Measurements from ENCODE around the gene GFRA3.
A peak's percentile ranks its signal among the peaks of the same experiment; 100 is the strongest.

The GFRA3 gene

DNA sequence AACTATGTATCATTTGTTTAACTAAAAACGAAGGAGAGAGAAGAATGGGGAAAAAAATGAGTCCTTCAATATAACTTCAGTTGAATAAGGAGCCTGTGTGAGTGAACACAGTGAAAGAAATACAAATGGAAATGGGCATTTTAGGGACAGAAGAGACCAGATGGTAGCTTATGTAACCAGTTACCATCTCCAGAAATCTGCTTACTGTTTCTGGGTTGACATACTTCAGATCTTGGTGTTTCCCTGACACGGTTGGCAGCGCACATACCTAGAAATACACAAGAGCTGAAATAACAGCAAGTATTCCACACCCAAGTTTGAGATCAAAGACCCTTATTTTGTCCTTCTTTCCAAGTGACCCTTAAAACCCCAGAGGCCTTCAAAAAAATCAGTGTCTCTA is 14.9 kb upstream of the GFRA3 start:
- H3K36me3 Mint-ChIP-seq (ENCODE audit: low read depth), result peaks cover 7% of the 10 kb centered on the region
- H3K27me3 Mint-ChIP-seq (ENCODE audit: low read depth), result no peaks in the 10 kb centered on the region
- no peaks in the 10 kb centered on the region for H3K4me1 Mint-ChIP-seq
- no peaks in the 10 kb centered on the region for H3K9me3 Mint-ChIP-seq
- no peak overlapping the region for H3K4me3 Mint-ChIP-seq
- H3K27ac Mint-ChIP-seq, result no peak overlapping the region
- TF ChIP-seq, protein P1, sequence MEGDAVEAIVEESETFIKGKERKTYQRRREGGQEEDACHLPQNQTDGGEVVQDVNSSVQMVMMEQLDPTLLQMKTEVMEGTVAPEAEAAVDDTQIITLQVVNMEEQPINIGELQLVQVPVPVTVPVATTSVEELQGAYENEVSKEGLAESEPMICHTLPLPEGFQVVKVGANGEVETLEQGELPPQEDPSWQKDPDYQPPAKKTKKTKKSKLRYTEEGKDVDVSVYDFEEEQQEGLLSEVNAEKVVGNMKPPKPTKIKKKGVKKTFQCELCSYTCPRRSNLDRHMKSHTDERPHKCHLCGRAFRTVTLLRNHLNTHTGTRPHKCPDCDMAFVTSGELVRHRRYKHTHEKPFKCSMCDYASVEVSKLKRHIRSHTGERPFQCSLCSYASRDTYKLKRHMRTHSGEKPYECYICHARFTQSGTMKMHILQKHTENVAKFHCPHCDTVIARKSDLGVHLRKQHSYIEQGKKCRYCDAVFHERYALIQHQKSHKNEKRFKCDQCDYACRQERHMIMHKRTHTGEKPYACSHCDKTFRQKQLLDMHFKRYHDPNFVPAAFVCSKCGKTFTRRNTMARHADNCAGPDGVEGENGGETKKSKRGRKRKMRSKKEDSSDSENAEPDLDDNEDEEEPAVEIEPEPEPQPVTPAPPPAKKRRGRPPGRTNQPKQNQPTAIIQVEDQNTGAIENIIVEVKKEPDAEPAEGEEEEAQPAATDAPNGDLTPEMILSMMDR (IDR thresholded peaks at IDR 0.05; ENCODE audit: unreplicated experiment in 3 of 3), result no peak

DNA sequence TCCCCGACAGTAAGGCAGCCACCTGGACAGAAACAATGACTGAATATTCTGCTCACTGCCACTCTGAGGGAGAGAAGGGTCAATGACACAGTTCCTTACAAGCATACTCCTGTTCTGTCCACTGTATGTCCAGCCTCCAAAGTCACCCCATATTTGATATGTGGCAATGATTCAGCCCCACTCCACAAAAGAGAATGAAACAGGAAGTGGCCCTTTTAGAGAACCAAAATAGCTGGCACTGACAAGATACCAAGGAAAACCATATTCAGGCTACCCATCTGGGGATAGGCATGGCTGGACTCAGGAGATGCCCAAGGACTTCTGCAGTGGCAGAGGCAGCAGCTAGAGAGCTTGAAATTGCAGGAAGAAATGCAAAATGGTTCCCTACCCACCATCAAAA is 12.8 kb upstream of the GFRA3 start:
- no peaks in the 10 kb centered on the region for H3K9me3 Mint-ChIP-seq

DNA sequence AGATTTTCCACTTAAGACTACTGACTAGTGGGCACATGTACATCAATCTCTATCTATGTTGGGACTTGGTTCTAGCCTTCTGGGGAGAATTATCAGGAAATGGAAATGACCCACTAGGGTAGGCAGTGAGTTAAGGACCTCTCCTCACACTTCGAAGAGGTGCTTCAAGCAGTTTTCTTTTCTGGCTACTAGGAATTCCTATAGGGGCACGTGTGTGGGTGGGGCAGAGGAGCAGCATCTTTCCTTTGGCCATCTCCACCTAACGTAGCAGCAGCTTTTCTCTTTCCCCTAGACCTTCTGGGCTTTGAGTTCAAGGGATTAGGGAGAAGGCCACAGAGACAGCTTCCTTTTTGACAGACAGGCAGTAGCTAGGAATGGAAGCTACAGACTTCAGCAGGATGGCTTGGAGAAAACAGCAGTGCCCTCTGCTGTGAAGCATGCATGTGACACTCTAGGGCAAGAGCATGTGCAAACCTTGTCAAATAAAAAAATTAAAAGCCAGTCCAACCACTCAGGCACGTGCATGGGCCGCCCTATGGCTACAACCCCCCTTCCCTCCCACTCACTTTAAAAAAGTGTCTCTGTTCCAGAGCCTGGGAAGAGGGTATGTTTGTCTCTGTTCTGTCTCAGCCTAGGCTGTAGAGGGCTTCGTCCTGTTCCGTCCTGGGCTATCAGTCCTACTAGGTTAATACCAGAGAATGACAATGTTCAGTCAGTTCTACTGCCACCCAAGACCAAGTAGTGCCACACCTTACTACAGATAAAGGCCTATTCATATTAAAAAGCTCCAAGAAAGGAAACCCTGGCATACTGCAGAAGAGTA is 8.7 kb upstream of the GFRA3 start:
- Mint-ChIP-seq H3K27ac (peak overlapping the region in 1 of 3 experiments; percentile 25), H3K9me3 (no peaks in the 10 kb centered on the region), H3K4me1 (no peaks in the 10 kb centered on the region), H3K27me3 (ENCODE audit: low read depth) (no peaks in the 10 kb centered on the region), H3K4me3 (no peak overlapping the region), H3K36me3 (ENCODE audit: low read depth) (peaks cover 4% of the 10 kb centered on the region)
- TF ChIP-seq, protein P1 (IDR thresholded peaks at IDR 0.05; ENCODE audit: unreplicated experiment in 3 of 3), result peak; percentile 63 to 81 (median 74)

More for the DNA sequence above, 12.8 kb upstream of the GFRA3 start:
- H3K4me1 Mint-ChIP-seq, result no peaks in the 10 kb centered on the region
- H3K4me3 Mint-ChIP-seq, result no peak overlapping the region
- TF ChIP-seq, protein P1 (IDR thresholded peaks at IDR 0.05; ENCODE audit: unreplicated experiment in 3 of 3), result no peak
- H3K27ac Mint-ChIP-seq, result no peak overlapping the region
- H3K36me3 Mint-ChIP-seq (ENCODE audit: low read depth), result peaks cover 7% of the 10 kb centered on the region
- H3K27me3 Mint-ChIP-seq (ENCODE audit: low read depth), result no peaks in the 10 kb centered on the region

DNA sequence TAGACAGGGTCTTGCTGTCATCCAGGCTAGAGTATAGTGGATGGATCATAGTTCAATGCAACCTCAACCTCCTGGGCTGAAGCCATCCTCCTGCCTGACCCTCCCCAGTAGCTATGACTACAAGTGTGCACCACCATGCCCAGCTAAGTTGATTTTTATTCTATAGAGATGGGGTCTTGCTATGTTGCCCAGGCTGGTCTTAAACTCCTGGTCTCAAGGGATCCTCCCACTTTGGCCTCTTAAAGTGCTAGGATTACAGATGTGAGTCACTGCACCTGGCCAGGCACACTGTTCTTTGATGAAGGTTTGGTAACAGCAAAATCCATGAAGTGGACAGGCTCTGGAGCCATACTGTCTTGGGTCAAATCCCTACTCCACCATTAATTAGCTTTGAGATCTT is 6.5 kb upstream of the GFRA3 start:
- H3K27ac Mint-ChIP-seq, result no peak overlapping the region
- TF ChIP-seq, protein P1 (IDR thresholded peaks at IDR 0.05; ENCODE audit: unreplicated experiment in 3 of 3), result no peak
- H3K9me3 Mint-ChIP-seq, result no peaks in the 10 kb centered on the region
- peaks cover under 1% of the 10 kb centered on the region for H3K4me1 Mint-ChIP-seq
- peaks cover under 1% of the 10 kb centered on the region for H3K27me3 Mint-ChIP-seq (ENCODE audit: low read depth)
- no peaks in the 10 kb centered on the region for H3K36me3 Mint-ChIP-seq (ENCODE audit: low read depth)
- H3K4me3 Mint-ChIP-seq, result no peak overlapping the region

DNA sequence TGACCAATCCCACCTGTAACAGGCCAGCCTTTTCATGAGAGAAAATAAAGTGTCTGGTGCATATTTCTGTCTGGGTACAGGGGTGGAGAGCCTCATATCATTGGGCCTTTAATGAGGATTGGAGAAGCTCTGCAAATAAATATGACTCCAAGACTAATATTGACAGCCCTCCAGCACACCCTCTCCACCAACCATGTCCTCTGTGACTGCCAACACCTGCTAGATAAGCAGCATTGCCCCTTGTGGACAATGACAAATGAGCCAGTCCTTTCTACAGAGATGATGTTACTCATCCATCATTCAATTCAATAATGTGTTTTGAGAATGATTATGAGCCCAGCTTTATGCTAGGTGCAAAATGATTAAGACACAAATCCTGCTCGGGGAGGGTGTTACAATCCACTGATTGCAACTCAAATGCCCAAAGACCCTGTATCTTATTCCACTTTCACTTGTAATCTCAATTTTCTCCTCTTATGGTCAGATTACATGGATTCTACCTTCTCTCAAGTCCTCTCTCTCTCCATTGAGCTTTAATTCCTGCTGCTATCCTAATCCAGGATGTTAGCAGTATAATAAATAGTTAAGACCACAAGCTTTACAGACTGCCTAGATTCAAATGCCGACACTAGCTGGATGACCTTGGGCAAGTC is 2.1 kb upstream of the GFRA3 start:
- Mint-ChIP-seq H3K4me3 (no peak overlapping the region), H3K36me3 (ENCODE audit: low read depth) (peaks cover 3% of the 10 kb centered on the region), H3K9me3 (no peaks in the 10 kb centered on the region), H3K27me3 (ENCODE audit: low read depth) (peaks cover 27% of the 10 kb centered on the region), H3K4me1 (peaks cover 22% of the 10 kb centered on the region), H3K27ac (no peak overlapping the region)
- TF ChIP-seq, protein P1 (IDR thresholded peaks at IDR 0.05; ENCODE audit: unreplicated experiment in 3 of 3), result no peak
